ENCODE data around the gene ROR1.
"Not testable (repeated sequence)": the region's sequence is repeated elsewhere in the genome, so short reads cannot be mapped to it uniquely, and the experiment has no call there.

The ROR1 gene

DNA sequence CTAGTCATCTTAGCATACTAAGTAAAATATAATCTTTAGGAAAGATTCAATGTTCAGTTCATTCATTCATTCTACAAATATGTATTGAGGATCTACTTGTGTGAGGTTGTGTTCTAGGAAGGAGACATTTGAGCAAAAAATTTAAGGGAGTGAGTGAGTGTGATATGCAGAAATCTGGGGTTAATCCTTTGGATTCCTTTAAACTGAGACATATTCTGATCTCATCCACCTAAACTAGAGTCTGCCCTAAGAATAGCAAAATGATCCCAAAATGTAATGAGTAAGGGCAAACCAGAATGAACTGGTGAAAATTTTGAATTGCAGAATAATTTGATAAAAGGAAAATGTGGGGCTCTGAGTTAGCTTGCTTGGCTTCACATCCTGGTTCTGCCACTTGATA is 438.2 kb downstream of the ROR1 start:
- no peak overlapping the region for H3K27ac ChIP-seq (ENCODE audit: low read depth, low read length)
- no peak overlapping the region for H3K9ac ChIP-seq (ENCODE audit: low read length)
- no peak overlapping the region for H3K4me3 ChIP-seq (ENCODE audit: low read length)
- no peaks in the 10 kb centered on the region for H3K27me3 ChIP-seq (ENCODE audit: control insufficient read depth, insufficient read depth, low read length)
- no peaks in the 10 kb centered on the region for H3K4me1 ChIP-seq (ENCODE audit: control insufficient read depth, insufficient read depth, low read length)
- H3K36me3 ChIP-seq (ENCODE audit: control insufficient read depth, insufficient read depth, low read length) = no peaks in the 10 kb centered on the region

DNA sequence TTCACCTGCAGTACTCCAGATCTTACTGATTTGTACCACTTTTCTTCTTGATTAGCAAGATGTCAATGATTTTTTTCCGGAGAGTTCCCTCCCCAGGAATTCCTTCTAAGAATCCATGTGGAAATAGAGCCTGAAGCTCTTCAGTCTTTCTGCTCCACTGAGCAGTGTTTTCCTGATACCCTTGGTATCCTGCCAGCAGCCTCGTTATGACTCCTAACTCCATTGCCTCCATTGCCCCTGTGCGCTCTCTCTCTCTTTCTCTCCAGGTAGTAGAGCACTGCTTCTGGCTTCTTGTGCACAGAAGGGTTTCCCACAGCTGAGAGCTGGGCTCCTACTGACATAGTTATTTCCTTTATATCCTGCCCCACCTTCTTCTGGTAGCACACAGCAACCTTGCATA is 441.8 kb downstream of the ROR1 start:
- no peaks in the 10 kb centered on the region for H3K27me3 ChIP-seq (ENCODE audit: control insufficient read depth, insufficient read depth, low read length)
- no peaks in the 10 kb centered on the region for H3K4me1 ChIP-seq (ENCODE audit: control insufficient read depth, insufficient read depth, low read length)
- H3K9ac ChIP-seq (ENCODE audit: low read length) = no peak overlapping the region
- H3K4me3 ChIP-seq (ENCODE audit: low read length) = no peak overlapping the region
- H3K36me3 ChIP-seq (ENCODE audit: control insufficient read depth, insufficient read depth, low read length) = no peaks in the 10 kb centered on the region
- no peak overlapping the region for H3K27ac ChIP-seq (ENCODE audit: low read depth, low read length)

DNA sequence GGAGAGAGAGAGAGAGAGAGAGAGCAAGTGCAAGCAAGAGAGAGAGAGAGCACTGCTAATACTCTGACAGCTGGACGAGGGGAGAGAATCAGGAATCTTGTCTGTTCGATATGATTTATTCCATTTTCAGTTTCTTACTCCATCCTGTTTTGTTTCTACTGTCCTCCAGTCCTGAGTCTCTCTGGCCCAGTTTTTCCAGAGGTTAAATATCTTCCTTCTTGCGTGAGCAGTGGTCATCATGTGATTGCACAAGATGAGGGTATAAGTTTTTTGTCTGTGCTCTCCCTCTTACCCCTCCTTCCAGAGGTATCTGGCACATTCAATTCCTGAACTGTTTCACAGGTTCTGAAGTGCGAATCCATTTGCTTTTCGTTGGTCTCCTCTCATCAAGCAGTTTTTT is 446.4 kb downstream of the ROR1 start:
- Histone ChIP-seq H3K9ac (ENCODE audit: low read length) (no peak overlapping the region), H3K4me1 (ENCODE audit: control insufficient read depth, insufficient read depth, low read length) (no peaks in the 10 kb centered on the region), H3K27ac (ENCODE audit: low read depth, low read length) (no peak overlapping the region), H3K27me3 (ENCODE audit: control insufficient read depth, insufficient read depth, low read length) (no peaks in the 10 kb centered on the region), H3K36me3 (ENCODE audit: control insufficient read depth, insufficient read depth, low read length) (no peaks in the 10 kb centered on the region), H3K4me3 (ENCODE audit: low read length) (no peak overlapping the region)

DNA sequence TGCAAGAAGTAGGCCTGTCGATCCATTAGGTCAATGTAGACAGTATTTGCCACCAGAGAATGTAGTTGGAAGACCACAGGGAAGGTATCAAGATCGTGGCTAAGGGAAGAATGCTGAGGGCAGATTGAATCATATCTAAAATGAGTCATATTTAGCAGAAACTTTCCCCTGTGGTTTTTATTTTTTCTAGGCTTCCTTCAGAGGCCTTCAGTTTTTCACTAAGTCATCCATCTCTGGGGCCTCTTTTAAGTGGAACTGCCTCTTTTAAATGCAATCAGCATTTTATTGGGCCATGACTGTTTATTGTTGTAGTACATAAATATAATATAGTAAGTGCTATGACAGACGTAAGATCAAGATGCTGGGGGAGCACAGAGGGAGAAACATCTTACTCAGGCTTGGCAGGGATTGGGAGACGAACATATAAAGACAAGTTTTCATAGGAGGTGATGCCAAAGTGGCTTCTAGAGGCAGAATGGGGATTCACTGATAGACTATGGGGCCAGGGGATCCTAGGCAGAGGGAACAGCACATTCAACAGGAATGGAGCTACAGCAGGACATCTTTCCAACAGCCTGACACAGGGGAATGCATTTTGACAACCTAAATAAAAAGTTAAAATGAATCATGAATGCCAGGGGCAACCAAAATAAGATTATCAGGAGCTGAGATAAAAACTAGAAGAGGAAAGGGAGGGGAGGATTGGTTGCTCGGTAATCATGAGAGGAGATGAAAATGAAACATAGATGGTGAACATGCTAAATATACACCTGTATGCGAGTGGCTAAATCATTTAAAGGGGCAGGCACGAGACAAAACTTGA is 449.7 kb downstream of the ROR1 start:
- no peaks in the 10 kb centered on the region for H3K27me3 ChIP-seq (ENCODE audit: control insufficient read depth, insufficient read depth, low read length)
- no peak overlapping the region for H3K4me3 ChIP-seq (ENCODE audit: low read length)
- H3K4me1 ChIP-seq (ENCODE audit: control insufficient read depth, insufficient read depth, low read length) = no peaks in the 10 kb centered on the region
- no peaks in the 10 kb centered on the region for H3K36me3 ChIP-seq (ENCODE audit: control insufficient read depth, insufficient read depth, low read length)
- no peak overlapping the region for H3K9ac ChIP-seq (ENCODE audit: low read length)
- H3K27ac ChIP-seq (ENCODE audit: low read depth, low read length) = no peak overlapping the region

DNA sequence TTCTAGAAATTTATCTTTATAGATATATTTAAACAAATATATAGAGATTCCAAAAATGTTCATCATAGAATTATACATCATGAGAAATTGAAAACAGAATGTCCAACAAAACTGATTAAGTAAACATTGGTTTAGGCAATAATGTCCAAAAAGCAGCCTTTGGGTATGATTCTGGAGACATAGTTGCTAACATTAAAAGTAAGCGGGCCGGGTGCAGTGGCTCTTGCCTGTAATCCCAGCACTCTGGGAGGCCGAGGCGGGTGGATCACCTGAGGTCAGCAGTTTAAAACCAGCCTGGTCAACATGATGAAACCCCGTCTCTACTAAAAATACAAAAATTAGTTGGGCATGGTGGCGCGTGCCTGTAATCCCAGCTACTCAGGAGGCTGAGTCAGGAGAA is 450.4 kb downstream of the ROR1 start:
- not testable (repeated sequence) for H3K27me3 ChIP-seq (ENCODE audit: control insufficient read depth, insufficient read depth, low read length); H3K9ac ChIP-seq (ENCODE audit: low read length); H3K4me3 ChIP-seq (ENCODE audit: low read length); H3K27ac ChIP-seq (ENCODE audit: low read depth, low read length); H3K36me3 ChIP-seq (ENCODE audit: control insufficient read depth, insufficient read depth, low read length); H3K4me1 ChIP-seq (ENCODE audit: control insufficient read depth, insufficient read depth, low read length)

DNA sequence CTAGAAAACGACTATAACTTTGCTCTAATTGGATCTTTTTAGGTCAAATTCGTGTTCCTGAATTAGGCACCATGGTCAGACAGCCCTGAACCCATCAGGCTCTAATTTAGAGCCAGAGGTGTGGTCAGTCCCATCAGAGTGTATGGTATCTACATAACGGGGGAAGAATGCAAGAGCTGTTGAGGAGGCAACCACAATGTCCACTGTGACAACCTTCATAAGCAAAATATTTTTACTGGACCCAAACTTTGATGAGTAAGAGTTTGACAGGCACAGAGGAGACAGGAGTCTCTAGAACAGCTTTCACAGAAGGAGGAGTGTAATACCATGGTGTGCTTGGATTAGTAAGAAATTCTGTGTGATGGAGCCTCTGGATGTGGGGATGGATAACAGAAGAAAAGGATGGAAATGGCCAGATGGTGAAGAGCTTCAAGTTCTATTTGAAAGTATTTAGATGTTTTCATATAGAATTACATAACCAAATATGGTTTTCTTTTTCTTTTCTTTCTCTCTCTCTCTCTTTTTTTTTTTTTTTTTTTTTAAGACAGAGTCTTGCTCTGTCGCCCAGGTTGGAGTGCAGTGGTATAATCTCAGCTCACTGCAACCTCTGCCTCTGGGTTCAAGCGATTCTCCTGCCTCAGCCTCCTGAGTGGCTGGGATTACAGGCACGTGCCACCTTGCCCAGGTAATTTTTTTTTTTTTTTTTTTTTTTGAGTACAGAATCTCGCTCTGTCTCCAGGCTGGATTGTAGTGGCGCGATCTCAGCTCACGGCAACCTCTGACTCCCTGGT is 454.5 kb downstream of the ROR1 start:
- Histone ChIP-seq H3K4me3 (ENCODE audit: low read length) (no peak overlapping the region), H3K27ac (ENCODE audit: low read depth, low read length) (no peak overlapping the region), H3K4me1 (ENCODE audit: control insufficient read depth, insufficient read depth, low read length) (no peaks in the 10 kb centered on the region), H3K9ac (ENCODE audit: low read length) (no peak overlapping the region), H3K27me3 (ENCODE audit: control insufficient read depth, insufficient read depth, low read length) (no peaks in the 10 kb centered on the region), H3K36me3 (ENCODE audit: control insufficient read depth, insufficient read depth, low read length) (no peaks in the 10 kb centered on the region)

DNA sequence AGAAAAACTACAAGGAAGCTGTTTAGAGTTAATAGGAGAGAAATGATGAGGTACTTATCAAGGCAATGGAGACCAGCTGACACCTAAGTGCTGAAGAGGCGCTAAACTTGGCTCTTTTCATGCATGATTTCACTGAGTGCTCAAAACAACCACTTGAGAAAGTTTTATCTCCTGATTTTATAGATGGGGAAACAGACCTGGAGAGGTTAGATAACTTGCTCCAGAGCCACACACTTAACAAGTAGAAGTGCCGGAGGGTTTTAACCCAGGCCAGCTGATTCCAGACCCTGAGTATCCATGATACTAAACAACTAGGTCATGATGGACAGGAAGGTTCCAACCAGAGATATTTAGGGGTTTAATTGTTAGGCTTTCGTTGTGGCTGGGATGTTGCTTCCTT is 455.5 kb downstream of the ROR1 start:
- Histone ChIP-seq H3K4me3 (ENCODE audit: low read length) (no peak overlapping the region), H3K9ac (ENCODE audit: low read length) (no peak overlapping the region), H3K27me3 (ENCODE audit: control insufficient read depth, insufficient read depth, low read length) (no peaks in the 10 kb centered on the region), H3K4me1 (ENCODE audit: control insufficient read depth, insufficient read depth, low read length) (no peaks in the 10 kb centered on the region), H3K36me3 (ENCODE audit: control insufficient read depth, insufficient read depth, low read length) (no peaks in the 10 kb centered on the region), H3K27ac (ENCODE audit: low read depth, low read length) (no peak overlapping the region)
